Stimulated activated naive B cell treated with anti-CD40 and anti-IgM and Interleukin-4, amounts not matched to agents 10 μg/mL and 1 μg/mL and 100 μg/mL, for 72 hours (primary cell): Measurements from ENCODE around the gene FZD2.
"Not testable (repeated sequence)": the region's sequence is repeated elsewhere in the genome, so short reads cannot be mapped to it uniquely, and the experiment has no call there.

Experiments used
- ATAC-seq, 2 donors: fragments of 150-1000 bp; cut with Tn5 transposase; replicated peaks; 2 replicates each; pipeline ENCODE4 v1.10.0; 2021; ENCODE audit warnings: moderate library complexity in 1 of 2
- DNase-seq: peaks from one replicate; pipeline ENCODE4 v3.0.0; 2021
- H3K27ac Mint-ChIP-seq: one replicate; pipeline ENCODE4 v1.8.0; 2022; ENCODE audit warnings: mild to moderate bottlenecking, mixed read lengths
- H3K27me3 Mint-ChIP-seq, 2 donors: one replicate each; pipeline ENCODE4 v1.8.0; 2022; ENCODE audit warnings: mixed read lengths in 2 of 2
- H3K36me3 Mint-ChIP-seq, 2 donors: one replicate each; pipeline ENCODE4 v1.8.0; 2022; ENCODE audit warnings: mixed read lengths in 2 of 2, mild to moderate bottlenecking in 1 of 2
- H3K4me1 Mint-ChIP-seq, 2 donors: one replicate each; pipeline ENCODE4 v1.8.0; 2022; ENCODE audit warnings: mixed read lengths in 2 of 2, mild to moderate bottlenecking in 1 of 2
- H3K4me3 Mint-ChIP-seq, 2 donors: one replicate each; pipeline ENCODE4 v1.8.0; 2022; ENCODE audit warnings: mild to moderate bottlenecking in 2 of 2, mixed read lengths in 2 of 2, moderate library complexity in 1 of 2
- H3K9me3 Mint-ChIP-seq, 2 donors: one replicate each; pipeline ENCODE4 v1.8.0; 2022; ENCODE audit warnings: mixed read lengths in 2 of 2, mild to moderate bottlenecking in 1 of 2

FZD2 gene

GRCh38 chr17:44557651-44558285 lies 484 bp downstream of the FZD2 start:
- H3K27me3 Mint-ChIP-seq: peaks cover 50 to 56% of the 10 kb centered on the region in 2 donors
- peak overlapping the region; percentile 86 to 89 for H3K4me3 Mint-ChIP-seq
- peaks cover 21 to 34% of the 10 kb centered on the region in 2 donors for H3K4me1 Mint-ChIP-seq
- H3K27ac Mint-ChIP-seq: peak overlapping the region; percentile 56
- peaks cover 0 to 5% of the 10 kb centered on the region in 2 donors for H3K36me3 Mint-ChIP-seq
- peaks cover 3% of the 10 kb centered on the region in 2 donors for H3K9me3 Mint-ChIP-seq
- ATAC-seq: peak; percentile 18 to 28
- peak; percentile 15 for DNase-seq

DNA sequence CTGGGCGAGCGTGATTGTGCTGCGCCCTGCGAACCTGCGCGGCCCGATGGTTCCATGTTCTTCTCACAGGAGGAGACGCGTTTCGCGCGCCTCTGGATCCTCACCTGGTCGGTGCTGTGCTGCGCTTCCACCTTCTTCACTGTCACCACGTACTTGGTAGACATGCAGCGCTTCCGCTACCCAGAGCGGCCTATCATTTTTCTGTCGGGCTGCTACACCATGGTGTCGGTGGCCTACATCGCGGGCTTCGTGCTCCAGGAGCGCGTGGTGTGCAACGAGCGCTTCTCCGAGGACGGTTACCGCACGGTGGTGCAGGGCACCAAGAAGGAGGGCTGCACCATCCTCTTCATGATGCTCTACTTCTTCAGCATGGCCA lies 1.0 kb downstream of the FZD2 start:
- DNase-seq: no peak
- peaks cover 21 to 34% of the 10 kb centered on the region in 2 donors for H3K4me1 Mint-ChIP-seq
- peaks cover 3% of the 10 kb centered on the region in 2 donors for H3K9me3 Mint-ChIP-seq

GRCh38 chr17:44558710-44559633 lies 1.7 kb downstream of the FZD2 start:
- Mint-ChIP-seq H3K27ac (peak overlapping the region; percentile 65), H3K4me1 (peaks cover 21 to 34% of the 10 kb centered on the region in 2 donors), H3K4me3 (peak overlapping the region; percentile 86 to 89), H3K27me3 (peaks cover 60 to 67% of the 10 kb centered on the region in 2 donors), H3K36me3 (peaks cover 0 to 5% of the 10 kb centered on the region in 2 donors), H3K9me3 (peaks cover 3% of the 10 kb centered on the region in 2 donors)
- ATAC-seq (no peak), DNase-seq (no peak)

More for the DNA sequence above, 1.0 kb downstream of the FZD2 start:
- peaks cover 0 to 5% of the 10 kb centered on the region in 2 donors for H3K36me3 Mint-ChIP-seq
- peaks cover 56 to 62% of the 10 kb centered on the region in 2 donors for H3K27me3 Mint-ChIP-seq
- no peak for ATAC-seq
- H3K27ac Mint-ChIP-seq: no peak overlapping the region
- H3K4me3 Mint-ChIP-seq: peak overlapping the region; percentile 86 to 89

DNA sequence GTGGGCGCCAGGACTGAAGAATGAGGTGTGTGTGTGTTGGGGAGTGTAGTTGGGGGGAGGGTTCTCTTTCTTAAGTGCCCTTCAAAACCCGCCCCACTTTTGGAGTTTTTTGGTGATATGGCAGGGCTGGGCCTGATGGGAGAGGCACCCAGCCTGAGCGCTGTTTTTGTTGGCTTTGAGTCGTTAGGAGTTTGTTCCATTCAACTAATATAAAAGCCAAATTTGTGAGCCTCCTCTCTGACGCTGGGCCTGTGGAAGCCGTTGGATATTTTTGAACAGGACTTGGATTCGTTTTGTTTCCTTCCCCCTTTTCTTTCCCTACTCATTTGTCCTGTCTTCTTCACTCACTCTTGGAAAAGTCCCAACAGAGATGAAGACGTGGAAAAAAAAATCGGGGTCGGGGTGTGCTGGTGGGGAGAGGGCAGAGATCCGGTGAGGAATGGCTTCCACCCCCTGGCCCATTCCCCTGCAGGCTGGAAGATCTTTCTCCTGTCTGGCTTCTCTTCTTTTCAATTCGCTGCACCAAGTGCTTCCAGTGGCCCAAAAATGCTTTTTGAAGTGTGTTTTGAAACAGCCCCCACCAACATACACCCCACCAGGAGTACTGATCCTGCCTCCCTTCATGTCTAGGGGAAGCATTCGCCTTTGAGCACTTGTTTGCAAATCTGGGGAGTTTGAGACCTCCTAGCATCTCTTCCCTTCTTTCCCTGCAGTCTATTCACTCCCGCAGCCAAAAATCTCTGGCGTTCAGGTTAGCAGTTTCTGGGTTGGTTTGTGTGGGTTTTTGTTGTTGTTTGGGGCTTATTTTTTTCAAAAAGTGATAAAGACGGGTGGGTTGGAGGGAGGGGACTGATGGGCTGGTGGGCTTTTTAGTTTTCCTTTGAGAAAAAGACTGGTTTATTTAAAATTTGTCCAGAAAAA lies 2.6 kb downstream of the FZD2 start:
- Mint-ChIP-seq H3K27ac (peak overlapping the region; percentile 56), H3K9me3 (peaks cover 3% of the 10 kb centered on the region in 2 donors), H3K4me1 (peaks cover 21 to 34% of the 10 kb centered on the region in 2 donors), H3K36me3 (peaks cover 0 to 5% of the 10 kb centered on the region in 2 donors), H3K4me3 (peak overlapping the region in 1 of 2 donors; percentile 22), H3K27me3 (peaks cover 60 to 72% of the 10 kb centered on the region in 2 donors)
- no peak for DNase-seq
- no peak for ATAC-seq

DNA sequence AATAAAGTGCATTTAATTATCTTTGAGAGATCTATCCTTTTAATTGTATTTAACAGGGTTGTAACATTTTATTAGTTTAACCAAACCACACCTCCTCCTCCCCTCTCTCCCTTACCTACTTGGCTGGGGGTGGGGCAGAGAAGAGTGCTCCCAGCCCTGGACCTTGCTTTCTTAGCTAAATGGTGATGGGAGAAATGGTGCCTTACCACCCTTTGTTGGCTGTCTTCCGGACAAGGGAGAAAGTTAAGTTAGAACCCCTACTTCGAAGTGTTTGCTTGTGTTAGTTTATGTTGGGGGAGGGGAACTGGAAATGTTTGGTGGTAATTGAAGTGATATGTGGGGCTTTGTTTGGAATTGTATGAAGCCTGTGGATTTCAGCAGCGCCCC lies 3.9 kb downstream of the FZD2 start:
- ATAC-seq (no peak), DNase-seq (no peak)
- Mint-ChIP-seq H3K9me3 (peaks cover 7 to 9% of the 10 kb centered on the region in 2 donors), H3K36me3 (peaks cover 4 to 11% of the 10 kb centered on the region in 2 donors), H3K4me1 (peaks cover 18 to 28% of the 10 kb centered on the region in 2 donors), H3K27ac (no peak overlapping the region), H3K4me3 (no peak overlapping the region), H3K27me3 (peaks cover 65 to 77% of the 10 kb centered on the region in 2 donors)

- H3K27me3 Mint-ChIP-seq: peaks cover 42 to 59% of the 10 kb centered on the region in 2 donors
- peaks cover 6 to 7% of the 10 kb centered on the region in 2 donors for H3K9me3 Mint-ChIP-seq
- H3K4me3 Mint-ChIP-seq: no peak overlapping the region
- peaks cover 6% of the 10 kb centered on the region in 2 donors for H3K36me3 Mint-ChIP-seq
- H3K4me1 Mint-ChIP-seq: peaks cover 0 to 6% of the 10 kb centered on the region in 2 donors
- no peak for DNase-seq
- no peak overlapping the region for H3K27ac Mint-ChIP-seq
- ATAC-seq: no peak
Observed at GRCh38 chr17:44564429-44564828, 7.1 kb downstream of the FZD2 start.

- H3K4me1 Mint-ChIP-seq: peaks cover 0 to 6% of the 10 kb centered on the region in 2 donors
- peaks cover 6 to 7% of the 10 kb centered on the region in 2 donors for H3K9me3 Mint-ChIP-seq
- ATAC-seq (no peak), DNase-seq (no peak)
- H3K27ac Mint-ChIP-seq: no peak overlapping the region
- H3K27me3 Mint-ChIP-seq: peaks cover 30 to 43% of the 10 kb centered on the region in 2 donors
- peaks cover 6% of the 10 kb centered on the region in 2 donors for H3K36me3 Mint-ChIP-seq
- H3K4me3 Mint-ChIP-seq: no peak overlapping the region
Observed at GRCh38 chr17:44565866-44566443, 8.7 kb downstream of the FZD2 start.

DNA sequence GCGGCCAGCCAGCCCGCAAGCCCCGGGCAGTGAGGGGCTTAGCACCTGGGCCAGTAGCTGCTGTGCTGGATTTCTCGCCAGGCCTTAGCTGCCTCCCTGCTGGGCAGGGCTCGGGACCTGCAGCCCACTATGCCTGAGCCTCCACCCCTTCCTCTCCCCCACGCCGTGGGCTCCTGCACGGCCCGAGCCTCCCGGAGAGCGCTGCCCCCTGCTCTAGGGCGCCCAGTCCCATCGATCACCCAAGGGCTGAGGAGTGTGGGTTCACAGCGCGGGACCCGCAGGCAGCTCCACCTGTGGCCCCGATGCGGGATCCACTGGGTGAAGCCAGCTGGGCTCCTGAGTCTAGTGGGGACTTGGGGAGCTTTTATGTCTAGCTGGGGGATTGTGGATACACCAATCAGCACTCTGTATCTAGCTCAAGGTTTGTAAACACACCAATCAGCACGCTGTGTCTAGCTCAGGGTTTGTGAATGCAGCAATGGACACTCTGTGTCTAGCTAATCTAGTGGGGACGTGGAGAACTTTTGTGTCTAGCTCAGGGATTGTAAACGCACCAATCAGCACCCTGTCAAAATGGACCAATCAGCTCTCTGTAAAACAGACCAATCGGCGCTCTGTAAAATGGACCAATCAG lies 11.1 kb downstream of the FZD2 start:
- Mint-ChIP-seq H3K4me3 (peak overlapping the region in 1 of 2 donors; percentile 36), H3K27me3 (peaks cover 10 to 23% of the 10 kb centered on the region in 2 donors), H3K27ac (peak overlapping the region; percentile 87)
- not testable (repeated sequence) for ATAC-seq, H3K9me3 Mint-ChIP-seq, H3K36me3 Mint-ChIP-seq, H3K4me1 Mint-ChIP-seq, DNase-seq

DNA sequence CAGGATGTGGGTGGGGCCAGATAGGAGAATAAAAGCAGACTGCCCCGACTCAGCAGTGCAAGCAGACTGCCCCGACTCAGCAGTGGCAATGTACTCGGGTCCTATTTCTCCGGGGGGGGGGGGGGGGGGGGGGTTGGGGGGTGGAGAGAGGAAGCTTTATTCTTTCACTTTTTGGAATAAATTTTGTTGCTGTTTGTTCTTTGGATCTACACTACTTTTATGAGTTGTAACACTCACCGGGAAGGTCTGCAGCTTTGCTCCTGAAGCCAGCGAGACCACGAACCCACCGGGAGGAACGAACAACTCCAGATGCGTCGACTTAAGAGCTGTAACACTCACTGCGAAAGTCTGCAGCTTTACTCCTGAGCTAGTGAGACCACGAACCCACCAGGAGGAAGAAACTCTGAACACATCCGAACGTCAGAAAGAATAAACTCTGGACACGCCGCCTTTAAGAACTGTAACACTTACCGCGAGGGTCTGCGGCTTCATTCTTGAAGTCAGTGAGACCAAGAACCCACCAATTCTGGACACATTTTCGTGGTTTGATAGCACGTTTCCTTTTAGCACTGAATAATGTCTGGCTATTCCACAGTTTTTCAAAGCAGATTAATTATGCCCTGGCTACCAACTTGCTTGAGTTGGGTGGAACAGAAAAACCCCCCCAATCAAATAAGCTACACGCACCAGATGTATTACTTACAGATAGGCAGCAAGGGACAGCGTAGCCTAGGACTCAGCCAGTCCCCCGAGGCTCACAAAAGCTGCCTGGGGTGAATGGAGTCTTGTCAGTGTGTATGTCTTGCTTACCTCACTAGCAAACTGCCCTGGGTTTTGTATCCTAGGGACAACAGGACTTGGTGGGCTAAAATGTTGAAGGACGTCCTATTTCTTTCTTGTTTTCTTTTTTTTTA lies 11.9 kb downstream of the FZD2 start:
- ATAC-seq (peak in 1 of 2 donors; percentile 61), DNase-seq (no peak)
- Mint-ChIP-seq H3K4me1 (peaks cover 0 to 6% of the 10 kb centered on the region in 2 donors), H3K27ac (peak overlapping the region; percentile 87), H3K4me3 (peak overlapping the region in 1 of 2 donors; percentile 36), H3K36me3 (peaks cover 6% of the 10 kb centered on the region in 2 donors), H3K27me3 (peaks cover 10 to 24% of the 10 kb centered on the region in 2 donors), H3K9me3 (peaks cover 6 to 7% of the 10 kb centered on the region in 2 donors)

DNA sequence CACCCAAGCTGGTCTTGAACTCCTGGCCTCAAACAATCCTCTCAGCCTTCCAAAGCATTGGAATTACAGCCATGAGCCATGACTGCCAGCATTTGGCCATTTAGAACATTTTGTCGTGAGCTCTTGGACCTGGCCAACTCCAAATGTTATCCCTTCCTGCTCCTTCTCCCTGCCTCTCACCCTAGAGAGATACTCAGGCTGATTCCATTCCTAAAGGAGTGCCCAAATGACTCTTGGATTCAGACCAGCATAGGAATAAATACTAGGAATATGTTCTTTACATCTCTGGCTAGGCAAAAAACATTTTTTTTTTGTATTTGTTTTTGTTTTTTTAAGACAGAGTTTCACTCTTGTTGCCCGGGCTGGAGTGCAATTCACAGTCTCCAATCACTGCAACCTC lies 15.5 kb downstream of the FZD2 start:
- Mint-ChIP-seq H3K4me1 (peaks cover 0 to 6% of the 10 kb centered on the region in 2 donors), H3K27ac (no peak overlapping the region), H3K27me3 (peaks cover 10 to 27% of the 10 kb centered on the region in 2 donors), H3K9me3 (peaks cover 0 to 3% of the 10 kb centered on the region in 2 donors), H3K36me3 (peaks cover 0 to 3% of the 10 kb centered on the region in 2 donors), H3K4me3 (no peak overlapping the region)
- ATAC-seq (no peak), DNase-seq (no peak)

GRCh38 chr17:44575403-44575802 lies 18.1 kb downstream of the FZD2 start:
- Mint-ChIP-seq H3K36me3 (no peaks in the 10 kb centered on the region), H3K4me3 (no peak overlapping the region), H3K27me3 (peaks cover 23 to 50% of the 10 kb centered on the region in 2 donors), H3K4me1 (no peaks in the 10 kb centered on the region), H3K27ac (no peak overlapping the region), H3K9me3 (no peaks in the 10 kb centered on the region)
- no peak for ATAC-seq
- DNase-seq: no peak

GRCh38 chr17:44578947-44579346 lies 21.7 kb downstream of the FZD2 start:
- no peak for DNase-seq
- H3K27ac Mint-ChIP-seq: no peak overlapping the region
- no peaks in the 10 kb centered on the region for H3K9me3 Mint-ChIP-seq
- no peak overlapping the region for H3K4me3 Mint-ChIP-seq
- H3K36me3 Mint-ChIP-seq: no peaks in the 10 kb centered on the region
- H3K4me1 Mint-ChIP-seq: no peaks in the 10 kb centered on the region
- peaks cover 29 to 50% of the 10 kb centered on the region in 2 donors for H3K27me3 Mint-ChIP-seq
- no peak for ATAC-seq
